Immature natural killer cell (primary cell): Measurements from ENCODE around the gene RNGTT. TPM values are rescaled to one million over a fixed set of nuclear protein-coding genes. Genes with fewer than 3 reads are reported as not detected.

Experiments
- polyA plus RNA-seq, 3 donors: library from polyadenylated mRNA; unstranded; fragments of 300-500 nt; fragmentation: Illumina TruSeq; gene quantifications; one replicate each; pipeline ENCODE4 v1.2.3, GENCODE V29; 2021

Gene RNGTT
- polyA plus RNA-seq, 3 donors from 2014 or later: 11.9 to 22.3 (median 18.9) TPM

Other genes starting within 250 kb of the RNGTT start
- gene PNRC1, start 117.1 kb upstream of the RNGTT start, polyA plus RNA-seq: 100 to 1,000 TPM; 255 to 629 (median 491) TPM
- under 1 TPM in 2 of 3 donors, not detected in 1; 0.22 to 0.45 TPM for gene SRSF12, start 154.5 kb upstream of the RNGTT start, polyA plus RNA-seq
- gene PM20D2, start 182.4 kb upstream of the RNGTT start, polyA plus RNA-seq: 10 to 100 TPM in 1 of 3 donors, 1 to 10 TPM in 2; 6.6 to 10.1 (median 7.3) TPM